ENCODE results near the gene SLC22A3.
"Not testable (repeated sequence)": the region's sequence is repeated elsewhere in the genome, so short reads cannot be mapped to it uniquely, and the experiment has no call there.

The SLC22A3 gene, protein sequence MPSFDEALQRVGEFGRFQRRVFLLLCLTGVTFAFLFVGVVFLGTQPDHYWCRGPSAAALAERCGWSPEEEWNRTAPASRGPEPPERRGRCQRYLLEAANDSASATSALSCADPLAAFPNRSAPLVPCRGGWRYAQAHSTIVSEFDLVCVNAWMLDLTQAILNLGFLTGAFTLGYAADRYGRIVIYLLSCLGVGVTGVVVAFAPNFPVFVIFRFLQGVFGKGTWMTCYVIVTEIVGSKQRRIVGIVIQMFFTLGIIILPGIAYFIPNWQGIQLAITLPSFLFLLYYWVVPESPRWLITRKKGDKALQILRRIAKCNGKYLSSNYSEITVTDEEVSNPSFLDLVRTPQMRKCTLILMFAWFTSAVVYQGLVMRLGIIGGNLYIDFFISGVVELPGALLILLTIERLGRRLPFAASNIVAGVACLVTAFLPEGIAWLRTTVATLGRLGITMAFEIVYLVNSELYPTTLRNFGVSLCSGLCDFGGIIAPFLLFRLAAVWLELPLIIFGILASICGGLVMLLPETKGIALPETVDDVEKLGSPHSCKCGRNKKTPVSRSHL

DNA sequence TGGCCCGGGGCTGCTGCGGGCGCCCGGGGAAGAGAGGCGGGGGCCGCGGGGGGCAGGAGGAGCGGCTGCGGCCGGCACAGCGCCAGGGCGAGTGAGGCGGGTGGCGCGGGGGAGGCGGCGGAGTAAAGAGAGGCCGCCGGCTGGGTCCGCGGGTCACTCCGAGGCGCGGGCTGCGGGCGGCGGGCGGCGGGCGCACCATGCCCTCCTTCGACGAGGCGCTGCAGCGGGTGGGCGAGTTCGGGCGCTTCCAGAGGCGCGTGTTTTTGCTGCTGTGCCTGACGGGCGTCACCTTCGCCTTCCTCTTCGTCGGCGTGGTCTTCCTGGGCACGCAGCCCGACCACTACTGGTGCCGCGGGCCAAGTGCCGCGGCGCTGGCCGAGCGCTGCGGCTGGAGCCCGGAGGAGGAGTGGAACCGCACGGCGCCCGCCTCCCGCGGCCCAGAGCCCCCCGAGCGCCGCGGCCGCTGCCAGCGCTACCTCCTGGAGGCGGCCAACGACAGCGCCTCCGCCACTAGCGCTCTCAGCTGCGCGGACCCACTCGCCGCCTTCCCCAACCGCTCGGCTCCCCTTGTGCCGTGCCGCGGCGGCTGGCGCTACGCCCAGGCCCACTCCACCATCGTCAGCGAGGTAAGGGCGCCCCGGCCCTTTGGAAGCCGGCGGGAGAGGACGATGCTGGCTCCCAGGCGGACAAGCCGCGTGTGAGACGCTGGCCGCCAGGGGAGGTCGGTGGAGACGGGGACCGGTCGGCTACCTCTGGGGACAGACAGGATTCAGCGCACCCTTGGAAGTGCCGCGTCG lies at the start of gene SLC22A3:
Gene SLC22A3 (plus strand): TSS at position 156 of the 797 bp plus-strand sequence. CDS start 42 bp downstream, at position 198.
- DNase-seq, result no peak

DNA sequence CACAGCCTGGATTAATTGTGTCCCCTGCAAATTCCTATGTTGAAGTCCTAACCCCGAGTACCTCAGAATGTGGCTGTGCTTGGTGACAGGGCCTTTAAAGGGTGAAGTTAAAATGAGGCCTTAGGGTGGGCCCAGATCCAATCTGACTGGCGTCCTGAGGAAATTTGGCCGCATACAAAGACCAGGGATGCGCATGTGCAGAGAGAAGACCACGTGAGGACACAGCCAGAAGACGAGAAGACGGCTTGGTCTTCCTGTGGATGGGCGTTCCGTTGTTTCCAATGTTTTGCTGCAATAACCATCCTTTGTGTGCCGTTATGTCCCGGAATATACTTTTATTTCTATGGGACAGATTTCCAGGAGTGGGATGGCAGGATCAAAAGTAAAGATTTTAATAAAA lies 48.6 kb upstream of the SLC22A3 start:
- DNase-seq, result no peak

DNA sequence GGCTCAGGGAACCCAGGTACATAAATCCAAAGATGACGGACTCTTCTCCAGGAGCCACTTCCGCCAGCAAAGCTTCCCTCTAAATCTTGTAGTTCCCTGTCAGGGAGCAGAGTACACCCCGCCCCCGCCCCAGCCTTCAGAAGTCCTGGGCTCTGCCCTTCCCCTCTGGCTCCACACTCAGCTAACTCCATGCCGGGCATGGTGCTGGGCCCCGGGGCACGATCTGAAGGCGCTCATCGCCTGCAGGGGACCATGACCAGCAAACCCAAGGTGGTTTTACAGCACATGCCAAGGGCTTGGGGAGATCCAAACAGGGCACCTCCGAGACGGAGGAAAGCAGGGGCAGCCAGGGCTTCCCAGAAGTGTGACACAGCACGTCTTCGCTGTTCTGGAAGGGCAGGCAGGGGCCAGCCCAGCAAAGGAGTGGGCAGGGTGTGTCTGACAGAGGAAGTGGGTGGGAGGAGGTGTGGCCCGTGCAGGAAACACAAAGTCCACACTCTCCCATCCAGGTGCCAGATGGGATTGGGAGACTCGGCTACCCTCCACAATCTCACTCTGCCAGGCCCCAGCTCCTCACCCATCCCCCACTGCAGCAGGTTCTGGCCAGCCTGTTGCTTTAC lies 48.0 kb upstream of the SLC22A3 start:
- DNase-seq, result no peak

DNA sequence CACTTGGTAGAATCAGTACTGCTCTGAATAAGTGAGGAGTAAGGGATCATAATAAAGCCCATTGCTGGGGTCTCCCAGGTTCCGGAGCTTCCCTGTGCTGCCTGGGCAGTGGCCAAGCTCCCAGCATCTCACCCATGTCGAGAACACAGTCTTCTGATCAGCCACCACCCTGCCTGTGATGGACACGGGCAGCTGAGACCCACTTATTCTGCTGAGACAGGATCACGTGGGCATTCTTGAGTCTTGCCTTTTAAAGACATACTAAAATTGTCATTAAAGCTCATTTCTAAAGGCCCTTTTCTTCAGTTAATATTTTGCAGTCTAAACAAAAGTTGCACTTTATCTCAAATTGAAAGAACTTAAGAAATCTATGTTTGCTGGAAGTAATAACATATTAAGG lies 46.8 kb upstream of the SLC22A3 start:
- DNase-seq, result no peak

DNA sequence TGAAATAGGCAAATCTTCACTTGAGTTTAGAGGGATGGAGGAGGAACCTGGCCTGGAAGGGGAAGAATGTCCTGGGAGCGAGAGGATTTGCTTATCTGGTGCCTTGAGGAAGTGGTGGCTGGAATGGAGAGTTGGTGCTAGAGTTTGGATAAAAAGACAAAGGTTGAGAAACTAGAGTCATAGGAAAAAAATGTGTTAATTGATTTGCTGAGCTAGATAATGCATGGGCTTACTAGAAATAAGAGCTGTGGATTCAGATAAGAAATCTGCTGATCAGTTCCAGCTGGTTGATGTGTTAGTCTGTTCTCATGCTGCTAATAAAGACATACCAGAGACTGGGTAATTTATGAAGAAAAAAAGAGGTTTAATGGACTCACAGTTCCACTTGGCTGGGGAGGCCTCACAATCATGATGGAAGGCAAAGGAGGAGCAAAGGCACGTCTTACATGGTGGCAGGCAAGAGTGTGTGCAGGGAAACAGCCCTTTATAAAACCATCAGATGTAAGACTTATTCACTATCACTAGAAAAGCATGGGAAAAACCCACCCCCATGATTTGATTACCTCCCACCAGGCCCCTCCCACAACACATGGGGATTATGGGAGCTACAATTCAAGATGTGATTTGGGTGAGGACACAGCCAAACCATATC lies 45.6 kb upstream of the SLC22A3 start:
- not testable (repeated sequence) for DNase-seq

DNA sequence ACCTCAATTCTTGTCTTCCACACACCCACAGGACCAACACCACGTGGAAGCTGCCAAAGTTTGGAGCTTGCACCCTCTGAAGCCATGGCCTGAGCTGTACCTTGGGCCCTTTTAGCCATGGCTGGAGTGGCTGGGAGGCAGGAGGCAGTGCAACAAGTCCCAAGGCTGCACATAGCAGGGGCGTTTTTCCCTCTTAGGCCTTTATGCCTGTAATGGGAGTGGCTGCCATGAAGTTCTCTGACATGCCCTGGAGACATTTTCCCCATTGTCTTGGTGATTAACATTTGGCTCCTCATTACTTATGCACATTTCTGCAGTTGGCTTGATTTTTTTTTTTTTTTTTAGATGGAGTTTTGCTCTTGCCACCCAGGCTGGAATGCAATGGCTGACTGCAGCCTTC lies 44.4 kb upstream of the SLC22A3 start:
- DNase-seq, result no peak

DNA sequence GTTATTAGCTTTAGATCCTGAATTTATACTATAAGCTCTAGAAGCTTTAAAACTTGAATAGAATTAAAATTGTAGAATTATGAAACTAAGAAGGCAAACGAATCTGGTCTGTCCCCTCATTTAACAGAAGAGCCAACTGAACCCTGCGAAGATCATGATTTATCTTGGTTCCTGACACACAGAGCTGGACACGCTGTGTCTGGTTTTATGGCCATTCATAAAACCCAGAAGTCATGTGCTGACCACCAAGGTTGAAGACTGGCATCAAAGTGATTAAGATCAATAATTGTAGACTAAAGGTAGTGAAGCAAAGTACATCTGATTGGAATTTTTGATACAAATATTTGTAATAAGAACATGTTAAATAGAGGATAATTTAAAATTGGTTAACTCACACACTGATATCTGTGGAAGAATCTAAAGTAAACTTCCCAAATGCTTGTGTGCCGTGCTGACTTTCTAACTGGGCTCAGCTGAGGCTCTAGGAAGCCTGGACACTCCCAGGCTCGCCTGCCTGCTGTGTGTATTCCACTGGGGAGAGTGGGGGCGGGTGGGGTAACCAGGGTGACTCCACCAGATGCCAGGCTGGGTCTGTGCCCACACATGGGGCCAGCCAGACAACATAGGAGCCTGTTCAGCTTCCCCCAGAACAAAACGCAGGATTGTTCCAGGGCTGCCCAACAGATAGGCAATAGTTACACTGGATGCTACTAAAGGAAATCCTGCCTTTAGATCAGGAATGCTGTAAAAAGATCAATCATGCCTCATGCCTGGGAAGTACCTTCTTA lies 42.1 kb upstream of the SLC22A3 start:
- no peak for DNase-seq

DNA sequence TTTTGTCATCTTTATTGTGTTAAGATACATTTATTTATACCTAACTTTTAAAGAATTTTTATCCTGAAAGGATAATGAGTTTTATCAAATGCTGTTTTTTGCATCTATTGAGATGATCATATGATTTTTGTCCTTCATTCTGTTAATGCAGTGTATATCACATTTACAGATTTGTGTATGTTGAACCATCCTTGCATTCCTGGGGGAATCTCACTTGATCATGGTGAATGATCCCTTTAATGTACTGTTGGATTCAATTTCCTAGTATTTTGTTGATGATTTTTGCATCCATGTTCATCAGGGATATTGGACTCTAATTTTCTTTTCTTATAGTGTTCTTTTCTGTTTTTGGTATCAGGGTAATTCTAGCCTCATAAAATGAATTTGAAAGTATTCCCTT lies 38.5 kb upstream of the SLC22A3 start:
- DNase-seq, result no peak

DNA sequence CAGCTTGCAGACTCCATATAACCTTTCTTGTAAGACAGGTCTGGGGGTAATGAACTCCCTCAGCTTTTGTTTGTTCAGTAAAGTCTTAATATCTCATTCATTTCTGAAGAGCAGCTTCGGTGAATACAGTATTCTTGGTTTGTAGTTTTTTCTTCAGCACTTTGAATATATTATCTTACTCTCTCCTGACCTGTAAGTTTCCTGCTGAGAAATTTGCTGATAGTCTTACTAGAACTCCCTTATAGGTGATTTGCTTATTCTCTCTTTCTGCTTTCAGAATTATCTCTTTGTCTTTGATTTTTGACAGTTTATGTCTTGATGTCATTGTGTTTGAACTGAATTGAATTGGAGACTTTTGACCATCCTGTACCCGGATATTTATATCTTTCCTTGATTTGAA lies 35.3 kb upstream of the SLC22A3 start:
- DNase-seq, result no peak

DNA sequence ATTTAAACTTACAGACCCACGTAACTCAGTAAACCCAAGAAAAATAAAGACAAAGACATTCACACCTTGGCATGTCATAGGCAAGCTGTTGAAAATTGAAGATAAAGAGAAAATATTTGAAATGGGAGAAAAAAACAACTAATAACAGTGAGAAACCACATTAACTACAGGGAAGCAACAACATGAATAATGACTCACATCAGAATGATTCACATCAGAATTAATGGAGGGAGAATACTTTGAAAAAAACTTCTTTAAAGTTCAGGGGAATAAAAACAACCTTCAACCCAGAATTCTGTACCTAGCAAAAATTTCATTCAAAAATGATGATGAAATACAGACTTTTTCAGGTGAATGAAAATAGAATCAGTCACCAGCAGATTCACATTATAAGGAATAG lies 32.9 kb upstream of the SLC22A3 start:
- DNase-seq, result no peak

DNA sequence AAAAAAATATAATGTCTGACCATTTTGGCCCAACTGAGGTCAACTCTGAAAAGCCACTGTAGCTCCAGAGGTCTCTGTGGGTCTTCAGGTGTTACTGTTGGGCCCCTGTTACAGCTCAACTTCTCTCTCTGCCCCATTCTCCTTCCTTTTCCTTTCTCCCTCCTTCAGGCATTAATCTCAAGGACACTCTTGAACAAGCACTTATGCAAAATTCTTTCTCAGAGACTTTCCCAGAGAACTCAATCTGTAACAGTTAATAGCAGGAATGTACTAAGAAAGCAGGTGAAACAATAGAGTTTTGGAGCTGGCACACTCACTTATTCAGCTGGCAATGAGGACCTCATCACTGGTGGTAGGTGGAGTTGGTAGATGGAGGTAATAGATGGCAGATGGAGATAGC lies 31.9 kb upstream of the SLC22A3 start:
- no peak for DNase-seq

DNA sequence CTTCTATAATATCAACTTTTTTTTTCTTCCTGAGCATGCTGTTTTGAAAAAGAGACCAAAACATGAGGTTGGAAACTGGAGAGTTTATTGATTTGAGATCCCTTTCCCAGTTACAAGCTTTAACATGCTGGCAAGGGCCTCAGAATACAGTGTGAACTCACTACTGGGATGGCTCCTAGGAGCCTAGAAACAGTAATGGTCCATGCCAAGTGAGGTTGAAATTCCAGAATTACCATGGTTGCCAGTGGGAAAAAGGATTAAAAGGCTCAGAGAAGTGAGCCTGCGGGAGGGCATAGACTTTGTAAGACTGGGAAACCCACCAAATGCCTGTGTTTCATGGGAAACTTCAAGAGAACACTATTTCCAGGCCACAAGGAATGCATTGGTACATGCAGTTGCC lies 28.9 kb upstream of the SLC22A3 start:
- no peak for DNase-seq

DNA sequence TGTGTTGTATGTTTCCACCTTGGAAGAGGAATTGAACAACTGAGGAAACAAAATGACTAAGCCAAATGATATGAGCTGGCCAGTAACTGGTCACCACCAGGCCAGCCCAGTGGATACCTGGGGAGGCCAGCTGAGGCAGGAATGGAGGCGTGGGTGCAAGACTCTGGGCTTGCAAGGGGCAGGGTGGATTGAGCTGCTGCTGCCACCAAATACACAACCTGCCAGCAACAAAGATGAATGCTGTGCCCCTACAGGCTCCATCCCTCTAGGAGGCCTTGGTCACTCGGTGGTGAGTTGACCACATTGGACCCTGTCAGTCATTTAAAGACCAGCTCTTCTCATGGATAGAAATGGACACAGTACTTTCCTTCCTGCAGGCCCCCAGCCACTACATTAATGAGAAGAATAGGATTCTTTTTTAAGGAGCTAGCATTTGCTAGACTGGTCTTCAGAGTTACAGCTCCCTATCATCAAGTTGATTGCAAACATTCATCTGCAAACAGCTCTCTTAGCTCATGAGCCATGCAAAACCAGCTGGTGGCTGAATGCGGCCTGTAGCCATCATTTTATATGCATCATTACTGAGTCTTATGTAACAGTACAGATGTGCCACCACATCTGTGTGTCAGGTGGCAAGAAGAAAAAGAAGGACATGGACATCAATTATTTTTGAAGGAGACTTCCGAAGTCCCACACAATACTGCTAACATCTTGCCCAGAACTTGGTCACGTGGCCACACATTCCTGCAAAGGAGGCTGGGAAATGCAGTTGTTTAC lies 26.3 kb upstream of the SLC22A3 start:
- DNase-seq, result no peak

DNA sequence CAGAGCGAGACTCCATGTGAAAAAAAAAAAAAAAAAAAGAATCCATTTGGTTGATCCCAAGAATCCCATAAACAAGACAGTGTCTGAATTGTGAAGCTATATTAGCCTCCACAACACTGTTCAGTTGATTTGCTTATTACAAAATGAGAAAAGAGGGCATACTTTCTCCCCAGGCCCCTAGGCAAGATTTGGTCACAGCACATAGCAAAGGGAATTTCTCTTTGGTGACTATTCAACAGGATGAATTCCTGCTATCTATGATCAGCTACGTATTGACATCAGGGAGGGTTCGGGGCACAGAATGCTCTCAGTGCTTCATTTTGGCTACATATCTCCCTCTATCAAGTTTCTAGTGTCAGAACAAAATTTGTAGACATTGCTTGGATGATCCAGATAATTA lies 20.2 kb upstream of the SLC22A3 start:
- DNase-seq, result no peak

DNA sequence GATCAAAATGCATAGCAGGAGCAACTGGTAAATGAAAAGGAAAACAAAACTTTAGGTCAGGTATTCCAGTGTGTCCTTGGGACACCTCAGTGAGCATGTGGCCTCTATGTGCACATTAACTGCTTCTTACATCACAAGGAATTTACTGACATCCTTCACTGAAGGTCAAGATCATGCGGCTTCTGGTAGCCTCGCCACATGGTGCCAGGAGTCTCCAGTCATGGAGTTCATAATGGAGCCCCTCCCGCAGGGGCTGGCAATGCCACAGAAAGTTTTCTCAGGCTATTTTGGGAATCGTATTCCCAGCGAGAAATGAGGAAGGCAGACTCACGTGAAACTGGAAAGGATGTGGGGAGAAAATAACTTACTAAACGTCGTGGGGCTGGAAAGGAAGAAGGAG lies 19.7 kb upstream of the SLC22A3 start:
- DNase-seq, result no peak

DNA sequence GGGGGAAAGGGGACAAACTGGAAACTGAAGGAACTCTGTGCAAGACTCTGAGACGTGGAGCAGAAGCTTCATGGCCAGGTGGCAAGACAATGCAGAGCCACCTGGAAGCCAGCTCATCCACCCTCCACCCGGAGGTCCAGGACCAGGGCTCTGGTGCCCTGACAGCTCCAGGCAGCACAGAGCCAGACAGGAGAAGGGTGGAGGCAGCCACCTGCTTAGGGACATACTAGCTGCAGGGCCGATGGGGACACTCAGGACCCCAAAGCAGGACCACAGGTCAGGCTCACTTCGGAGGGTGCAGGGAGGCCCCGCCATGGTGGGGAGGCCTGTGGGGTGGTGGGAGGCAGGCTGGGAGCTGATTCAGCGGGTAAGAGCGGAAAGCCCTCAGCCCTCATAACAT lies 19.0 kb upstream of the SLC22A3 start:
- DNase-seq, result no peak

DNA sequence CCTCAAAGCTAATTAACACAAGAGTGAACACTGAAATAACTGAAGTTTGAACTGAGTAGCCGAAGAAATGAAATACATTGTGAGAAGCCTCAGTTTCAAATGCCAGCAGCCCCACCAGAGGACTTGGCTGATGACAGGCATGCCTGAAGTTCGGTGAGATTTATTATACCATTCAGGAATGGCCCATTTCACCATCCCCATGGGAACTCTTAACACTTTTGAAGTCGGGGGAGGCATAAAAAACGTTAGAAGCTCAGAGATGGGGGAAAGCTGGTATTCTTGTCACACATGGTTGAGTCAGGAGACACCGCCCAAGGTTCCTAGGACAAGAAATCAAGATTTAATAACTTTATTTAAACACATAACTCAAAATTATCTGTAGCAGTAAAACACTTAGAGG lies 17.6 kb upstream of the SLC22A3 start:
- DNase-seq, result no peak

DNA sequence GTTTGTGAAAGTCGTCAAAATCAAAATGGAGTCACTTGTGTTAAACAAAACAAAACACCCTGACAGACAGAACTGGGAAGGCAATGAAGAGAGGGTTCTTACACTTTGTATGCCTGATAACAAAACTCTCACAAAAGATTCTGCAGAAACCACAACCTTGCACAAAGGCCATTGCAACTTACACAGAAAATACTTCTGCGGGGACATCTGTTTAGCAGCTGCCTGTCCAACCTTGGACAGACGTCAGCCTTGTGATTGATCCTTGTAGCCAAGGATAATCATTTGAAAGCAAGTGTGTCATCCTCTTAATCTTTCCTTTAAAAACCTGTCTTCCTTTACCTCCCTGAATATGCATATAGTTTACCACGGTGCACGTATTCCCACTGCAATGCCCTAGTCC lies 17.0 kb upstream of the SLC22A3 start:
- no peak for DNase-seq

DNA sequence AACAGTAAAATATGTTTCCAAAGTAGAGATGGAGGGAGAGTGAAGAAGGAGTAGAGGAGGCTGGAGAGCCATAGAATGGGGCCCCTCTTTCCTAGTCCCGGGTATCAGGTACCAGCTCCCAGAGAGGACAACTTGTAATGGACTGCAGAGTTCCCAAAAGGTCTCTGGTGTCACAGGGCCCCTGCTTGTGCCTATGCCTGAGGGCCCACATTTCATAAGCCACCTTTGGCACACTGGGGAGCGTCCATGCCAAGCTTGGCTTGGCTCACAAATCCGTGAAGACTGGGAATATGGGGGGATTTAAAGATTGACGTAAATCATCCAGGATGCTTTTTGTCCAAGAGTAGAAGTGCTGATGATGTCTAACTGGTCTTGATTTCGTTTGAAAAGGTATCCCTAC lies 16.4 kb upstream of the SLC22A3 start:
- DNase-seq, result no peak

DNA sequence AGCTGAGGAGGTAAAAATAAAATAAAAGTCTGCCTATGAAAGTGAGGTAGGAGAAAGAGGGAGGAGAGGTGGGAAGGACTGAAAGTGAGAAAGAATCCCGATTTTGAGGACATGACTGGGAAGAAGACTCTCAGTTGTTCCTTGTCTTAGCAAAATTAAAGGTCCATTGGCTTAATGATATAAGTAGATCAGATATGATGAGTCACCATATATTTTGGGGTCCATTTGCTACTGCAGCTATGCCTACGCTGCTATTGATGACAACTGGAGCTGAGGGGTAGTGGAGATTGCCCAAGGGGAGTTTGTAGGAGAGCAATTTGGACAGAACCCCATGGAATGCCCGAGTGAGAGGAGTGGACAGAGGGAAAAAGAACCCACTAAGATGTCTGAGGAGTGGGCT lies 15.1 kb upstream of the SLC22A3 start:
- DNase-seq, result no peak

DNA sequence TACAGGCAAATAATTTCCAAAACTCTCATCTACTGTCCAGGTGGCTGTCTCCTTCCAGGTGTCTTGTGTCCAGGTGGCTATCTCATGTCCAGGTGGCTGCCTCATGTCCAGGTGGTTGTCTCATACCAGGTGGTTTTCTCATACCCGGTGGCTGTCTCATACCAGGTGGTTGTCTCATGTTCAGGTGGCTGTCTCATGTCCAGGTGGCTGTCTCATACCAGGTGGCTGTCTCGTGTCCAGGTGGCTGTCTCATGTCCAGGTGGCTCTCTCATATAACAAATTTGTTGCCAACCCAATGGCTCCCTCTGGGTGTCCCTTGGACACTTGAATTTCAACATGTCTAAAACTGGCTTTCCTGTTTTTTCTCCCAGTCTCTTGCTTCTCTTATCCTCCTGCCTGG lies 14.3 kb upstream of the SLC22A3 start:
- DNase-seq, result no peak

Data from CD4-positive, alpha-beta T cell treated with Interleukin-12 subunit alpha and Interleukin-12 subunit beta, for 1 hour (primary cell).